HG03565 (cell line): Measurements from ENCODE around the gene PTCD1.

Experiments used
- ATAC-seq: cut with Tn5 transposase; IDR thresholded peaks from one replicate; pipeline ENCODE4 v1.9.1; 2021; ENCODE audit warnings: mild to moderate bottlenecking, moderate library complexity; ENCODE audit not compliant: unreplicated experiment

The PTCD1 gene

DNA sequence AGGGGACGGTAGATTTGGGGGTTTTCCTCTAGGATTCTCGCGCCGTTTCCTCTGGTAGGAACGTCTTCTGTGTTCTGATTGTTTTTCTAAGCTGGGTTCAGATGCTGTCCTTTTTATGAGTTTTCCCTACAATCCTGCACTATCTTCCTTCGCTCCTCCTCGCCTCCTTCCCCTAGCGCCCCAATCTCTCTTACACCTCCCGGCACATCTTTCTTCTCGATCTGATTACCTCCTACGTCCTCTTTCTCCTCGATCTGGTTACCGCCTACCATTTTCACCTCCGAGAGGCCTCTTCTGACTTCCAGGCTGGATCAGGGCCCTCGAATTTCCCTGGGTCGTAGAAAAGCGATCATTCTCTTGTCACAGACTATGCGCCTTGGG, 29.4 kb downstream of the PTCD1 start:
- ATAC-seq, result no peak

DNA sequence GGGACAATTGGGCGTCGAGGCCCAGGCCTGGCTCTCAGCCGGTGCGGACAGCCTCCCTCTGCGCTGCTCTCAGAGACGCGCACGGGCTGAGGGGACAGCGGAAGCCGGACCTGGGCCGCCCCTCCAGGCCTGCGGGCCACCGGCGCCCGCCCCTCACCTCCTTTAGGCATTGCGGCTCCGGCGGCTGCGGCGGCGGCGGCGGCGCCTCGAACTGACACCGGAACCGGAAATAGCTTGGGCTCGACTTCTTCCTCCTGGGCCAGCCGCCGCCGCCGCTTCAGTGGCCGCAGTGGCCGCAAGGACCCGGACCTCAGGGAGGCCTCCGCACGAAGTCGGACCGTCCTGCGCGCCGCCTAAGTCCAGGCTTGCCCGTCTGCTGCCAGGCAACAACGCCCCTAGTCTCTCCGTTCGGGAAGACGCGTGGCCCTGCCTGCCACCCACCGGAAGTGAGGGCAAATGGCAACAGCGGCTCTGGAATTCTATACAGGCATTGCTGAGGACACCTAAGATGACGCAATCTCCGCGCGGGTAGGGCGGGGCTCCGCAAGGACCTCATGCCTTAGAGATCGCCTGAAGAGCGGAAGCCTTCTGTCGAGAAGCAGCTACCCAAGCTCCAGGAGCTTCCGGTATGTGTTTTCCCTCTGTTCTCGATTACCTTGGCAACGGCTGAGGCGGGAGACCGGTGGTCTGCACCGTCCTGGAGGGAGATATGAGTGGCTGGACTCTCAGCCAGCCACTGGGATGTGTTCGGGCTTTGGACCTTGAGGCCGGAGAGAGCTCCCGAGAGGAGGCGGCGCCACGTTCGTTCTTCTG, 30.0 kb downstream of the PTCD1 start, which contains the start of the genes BUD31 and PDAP1:
BUD31 (plus strand) TSS at position 591 of the 813 bp plus-strand sequence. CDS start 2,124 bp downstream, outside the sequence.
PDAP1 (minus strand) TSS at position 219 of the 813 bp plus-strand sequence; CDS start at position 170, 49 bp downstream.
- peak; percentile 72 for ATAC-seq

DNA sequence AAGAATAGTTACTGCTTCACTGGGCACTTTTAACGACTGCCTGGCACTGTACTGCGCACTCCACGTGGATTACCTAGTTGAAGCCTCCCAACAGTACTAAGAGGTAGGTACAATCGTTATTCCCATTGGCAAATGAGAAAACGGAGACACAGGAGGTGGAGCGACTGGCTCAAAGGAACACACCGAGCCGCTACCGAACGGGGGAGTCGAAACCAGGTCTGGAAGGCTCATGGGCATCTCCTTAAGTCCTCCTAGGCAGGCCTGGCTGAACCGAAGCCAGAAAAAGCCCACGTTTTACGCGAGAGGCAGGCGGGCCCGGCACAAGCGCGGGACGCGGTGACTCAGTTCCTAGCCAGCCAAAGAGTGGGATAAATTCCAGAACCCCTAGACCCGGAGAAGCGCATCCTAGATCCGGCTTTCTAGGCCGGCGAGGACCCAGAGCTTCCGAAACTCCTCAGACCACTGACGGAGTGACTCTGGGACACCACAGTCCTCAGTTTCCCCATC, 30.7 kb downstream of the PTCD1 start:
- no peak for ATAC-seq

DNA sequence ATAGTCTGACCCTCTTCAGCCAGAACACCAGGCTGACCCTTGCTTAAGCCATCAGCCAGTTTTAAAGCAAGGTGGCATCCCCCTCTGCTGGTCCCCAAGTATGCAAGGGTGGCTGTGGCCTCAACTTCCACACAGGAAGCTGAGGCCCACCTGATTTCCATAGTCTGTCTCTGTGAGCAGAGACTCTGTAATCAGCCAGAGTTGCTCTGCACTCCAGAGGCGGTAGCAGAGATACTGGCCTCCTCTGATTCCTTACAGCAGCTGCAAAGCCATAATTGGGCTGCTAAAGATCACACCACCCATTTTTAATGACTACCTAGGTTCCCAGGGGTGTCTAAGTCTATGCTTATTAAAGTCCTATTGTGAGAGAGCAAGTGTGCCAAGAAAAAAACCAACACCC, 32.0 kb downstream of the PTCD1 start:
- ATAC-seq, result no peak

DNA sequence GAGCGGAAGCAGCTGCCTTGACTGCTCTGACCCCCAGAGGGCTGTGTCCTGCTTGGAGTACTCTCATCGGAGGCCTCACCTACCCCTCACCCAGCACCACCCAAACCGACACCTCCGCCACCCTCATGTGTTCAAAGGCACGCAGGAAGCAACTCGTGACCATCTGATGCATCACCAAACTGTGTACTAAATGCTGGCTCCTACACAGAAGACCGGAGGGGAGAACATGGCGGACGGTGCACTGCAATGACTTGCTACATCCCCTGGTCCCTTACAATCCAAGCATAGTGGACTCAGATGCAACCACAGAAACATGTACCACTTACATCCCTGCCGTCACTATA, 33.6 kb downstream of the PTCD1 start:
- ATAC-seq, result no peak

DNA sequence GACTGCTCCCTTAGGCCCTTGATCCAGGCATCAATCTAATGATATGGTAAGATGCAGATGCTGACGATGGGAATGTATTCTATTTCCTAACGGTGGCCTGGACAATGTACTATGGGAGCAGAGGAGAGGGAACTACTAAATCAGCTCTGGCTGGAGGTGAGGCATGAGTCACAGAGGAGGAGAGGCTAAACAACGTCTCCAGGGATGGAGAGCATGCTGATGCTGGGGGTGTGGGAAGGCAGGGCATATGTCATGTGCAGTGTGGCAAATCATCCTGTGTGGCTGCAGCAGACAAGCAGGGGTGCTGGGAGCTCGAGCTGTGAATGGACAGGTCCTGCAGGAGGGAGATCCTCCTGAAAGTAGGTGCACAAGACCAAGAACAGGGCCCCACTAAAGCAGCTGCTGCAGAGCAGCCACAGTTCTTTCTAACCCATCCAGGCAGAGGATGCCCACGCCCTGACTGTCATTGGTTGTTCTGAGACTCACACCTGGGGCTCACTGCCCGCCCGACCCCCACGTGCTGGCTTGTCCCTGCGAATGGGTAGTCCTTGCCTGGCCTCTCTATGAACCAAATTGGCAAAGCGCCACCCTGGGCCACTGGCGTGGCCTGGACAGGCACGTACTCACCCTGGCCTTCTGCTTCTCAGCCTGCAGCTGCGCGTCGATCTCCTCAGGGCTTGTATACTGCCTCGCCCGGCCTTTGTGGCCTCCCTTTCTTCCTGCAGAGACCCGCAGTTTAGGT, 34.2 kb downstream of the PTCD1 start:
- ATAC-seq, result no peak

DNA sequence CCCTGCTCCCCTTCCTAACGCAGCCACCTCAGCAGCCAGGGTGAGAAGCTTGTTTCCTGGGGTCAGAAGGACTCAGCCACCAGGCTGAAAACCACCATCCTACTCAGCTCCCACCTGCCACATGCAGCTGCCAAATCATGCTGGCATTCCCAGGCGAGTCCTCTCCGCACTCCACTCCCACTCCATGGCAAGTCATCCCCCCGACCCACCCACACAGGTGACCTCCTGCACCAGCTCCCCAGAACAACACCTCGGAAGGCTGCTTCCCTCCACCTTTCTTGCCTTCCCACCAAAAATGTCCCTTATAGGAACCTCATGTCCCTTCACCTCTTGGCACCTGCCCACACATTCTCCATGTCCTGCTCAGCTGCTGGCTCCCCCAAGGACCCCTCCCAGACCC, 34.8 kb downstream of the PTCD1 start:
- no peak for ATAC-seq

DNA sequence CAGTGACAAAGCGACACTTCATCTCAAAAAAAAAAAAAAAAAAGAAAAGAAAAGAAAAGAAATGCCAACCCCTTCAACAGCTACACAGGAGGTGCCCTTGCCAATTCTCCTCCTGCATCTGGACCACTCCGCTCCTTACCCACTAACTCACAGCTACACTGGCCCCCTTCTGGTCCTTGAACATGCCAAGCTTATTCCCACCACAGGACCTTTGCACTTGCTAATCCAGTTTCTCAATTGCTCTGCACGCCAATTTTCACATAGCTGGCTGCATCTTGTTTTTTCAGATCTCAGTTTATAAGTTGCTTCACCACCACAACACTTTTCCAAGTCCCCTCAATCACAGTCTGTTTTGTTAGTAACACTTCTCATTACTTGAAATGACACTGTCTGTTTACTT, 35.7 kb downstream of the PTCD1 start:
- no peak for ATAC-seq

DNA sequence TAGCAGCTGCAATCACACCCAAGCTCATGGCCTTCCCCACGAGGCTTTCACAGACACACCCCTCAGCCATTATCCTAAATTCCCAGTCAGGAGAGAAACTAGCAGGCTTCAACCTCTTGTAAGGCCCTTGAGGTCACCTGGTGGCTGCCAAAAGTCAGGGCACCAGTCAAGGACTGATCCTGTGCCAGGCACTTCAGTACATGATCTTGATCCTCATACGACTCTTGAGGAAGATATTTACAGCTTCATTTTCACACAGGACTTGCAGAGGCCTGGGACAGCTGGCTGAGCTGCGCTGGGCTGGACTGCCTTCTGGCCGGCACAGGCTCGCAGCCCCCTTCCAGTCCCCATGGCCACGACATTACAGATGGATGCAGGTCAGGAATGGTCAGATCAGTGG, 39.0 kb downstream of the PTCD1 start:
- ATAC-seq, result no peak

DNA sequence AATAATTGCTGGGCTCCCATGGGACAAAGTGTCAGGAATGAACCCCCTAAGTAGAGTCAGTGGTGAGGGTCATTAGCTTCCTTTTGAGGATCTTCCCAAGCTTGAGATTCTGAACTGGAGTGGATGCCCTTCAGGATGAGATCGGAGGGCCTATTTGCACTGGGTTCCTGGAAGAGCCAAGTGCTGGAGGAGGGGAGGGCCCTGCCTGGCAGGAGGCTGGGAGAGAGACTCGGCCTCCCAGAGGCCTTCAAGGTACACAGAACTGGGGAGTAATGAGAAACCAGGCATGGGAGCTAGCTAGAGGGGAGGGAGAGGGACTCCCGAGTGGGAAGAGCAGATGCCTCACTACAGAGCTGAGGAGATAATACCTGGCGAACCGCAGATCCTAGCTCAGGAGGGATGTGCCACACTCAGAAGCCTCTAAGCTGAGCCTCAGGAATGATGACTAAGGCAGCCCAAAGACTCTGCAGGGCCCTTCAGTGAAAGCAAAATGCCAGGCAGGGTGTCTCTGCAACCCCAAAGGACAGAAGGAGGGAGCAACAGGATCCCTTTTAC, 39.6 kb downstream of the PTCD1 start:
- ATAC-seq, result no peak

DNA sequence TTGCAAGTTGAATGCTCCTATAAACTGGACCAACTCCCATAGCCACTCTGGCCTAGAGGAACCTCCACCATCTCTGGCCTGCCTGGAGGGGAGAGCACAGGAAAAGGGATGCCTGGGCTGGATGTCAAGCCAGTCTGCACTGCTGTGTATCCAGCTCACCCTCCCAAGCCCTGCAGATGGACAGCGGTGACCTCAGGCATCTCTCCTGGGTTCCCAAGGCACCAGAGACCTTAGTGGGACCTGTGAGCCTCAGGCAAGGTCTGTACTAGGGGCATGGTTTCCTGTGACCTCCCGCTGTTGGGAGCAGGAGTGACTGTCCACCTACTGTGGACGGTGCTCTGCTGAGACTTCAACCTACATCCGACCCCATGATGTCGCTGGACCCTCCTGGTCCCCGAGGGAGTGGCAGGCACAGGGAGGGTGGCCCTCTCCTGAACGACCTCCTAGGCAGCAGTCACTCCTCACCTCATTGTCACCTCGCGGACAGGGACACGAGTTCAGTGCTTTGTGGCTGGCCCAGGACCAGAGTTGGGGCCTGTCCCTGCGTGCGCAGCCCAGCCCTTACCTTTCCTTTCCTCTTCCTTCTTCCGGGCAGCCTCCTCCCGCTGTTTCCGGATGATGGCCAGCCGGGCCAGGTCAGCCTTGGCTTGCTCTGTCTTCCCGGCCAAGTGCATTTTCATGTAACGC, 41.2 kb downstream of the PTCD1 start:
- no peak for ATAC-seq

DNA sequence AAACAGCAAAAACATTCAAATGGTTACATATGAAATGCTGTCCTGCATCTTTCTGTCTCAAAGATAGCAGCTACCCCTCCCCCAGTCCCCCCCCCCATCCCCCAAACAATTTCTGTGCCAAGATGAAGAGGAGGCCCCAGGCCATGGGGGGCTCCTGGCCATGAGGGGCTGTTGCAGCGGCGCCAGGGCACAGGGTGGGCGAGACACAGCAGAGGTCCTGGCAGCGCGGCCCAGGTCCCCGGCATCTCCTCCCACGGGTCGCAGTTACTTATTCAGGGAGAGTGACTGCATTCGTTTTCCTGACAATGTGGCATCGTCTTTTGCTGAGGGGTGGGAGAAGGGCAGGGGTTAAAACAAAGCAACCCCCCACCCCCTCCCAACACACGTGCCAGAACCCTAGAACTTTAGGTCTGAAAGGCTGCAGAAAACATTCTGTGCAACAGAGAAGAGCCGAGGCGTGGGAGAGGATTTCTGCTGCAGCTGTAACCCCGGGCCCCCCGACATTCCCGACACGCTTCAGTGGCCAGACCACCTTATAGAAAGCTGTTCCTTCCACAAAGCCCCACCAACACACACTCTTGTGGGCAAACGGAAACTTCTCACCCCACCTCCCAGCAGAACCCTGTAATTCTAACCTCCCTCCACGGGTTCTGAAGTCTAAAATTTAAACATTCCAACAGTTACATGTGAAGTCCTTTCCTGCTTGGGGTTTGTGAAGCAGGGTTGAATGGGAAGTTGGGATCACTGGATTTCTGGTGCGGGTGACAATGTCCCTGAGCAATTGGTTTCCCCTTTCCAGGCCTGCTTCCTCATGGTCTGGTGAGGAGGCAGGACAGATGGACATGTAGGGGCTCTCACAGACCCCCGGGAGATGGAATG, 41.9 kb downstream of the PTCD1 start:
- ATAC-seq, result no peak

DNA sequence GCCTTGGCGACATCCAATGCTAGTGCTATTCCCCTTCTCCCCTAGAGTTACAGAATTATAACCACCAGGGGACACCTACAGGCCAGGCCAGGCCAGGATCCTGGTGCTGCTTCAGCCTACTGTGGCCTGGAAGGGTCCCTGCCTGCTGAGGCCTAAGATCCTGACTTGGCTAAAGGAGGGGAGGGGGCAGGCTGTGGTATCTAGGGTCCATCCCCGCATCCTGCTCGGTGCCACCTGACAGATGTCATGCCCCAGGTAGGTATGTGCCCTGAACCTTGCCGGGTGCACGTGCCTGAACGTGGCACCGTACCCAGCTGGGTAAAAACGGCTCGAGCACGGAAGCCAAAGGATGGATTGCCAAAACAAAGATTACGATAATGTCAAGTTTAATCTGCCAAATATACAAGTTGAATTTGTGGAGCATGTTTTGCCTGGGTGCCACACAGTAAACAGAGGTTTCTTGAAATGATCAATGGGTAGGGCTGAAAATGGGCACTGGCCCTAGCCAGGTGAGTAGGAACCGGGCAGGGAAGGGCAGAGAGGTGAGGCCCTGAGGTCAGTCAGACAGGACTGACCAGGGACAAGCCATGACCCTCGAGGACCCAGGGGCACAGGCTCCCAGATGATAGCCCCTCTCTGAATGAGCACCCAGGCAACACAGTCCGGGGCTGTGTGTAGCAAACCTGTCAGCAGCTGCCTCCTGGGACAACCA, 42.8 kb downstream of the PTCD1 start:
- no peak for ATAC-seq

DNA sequence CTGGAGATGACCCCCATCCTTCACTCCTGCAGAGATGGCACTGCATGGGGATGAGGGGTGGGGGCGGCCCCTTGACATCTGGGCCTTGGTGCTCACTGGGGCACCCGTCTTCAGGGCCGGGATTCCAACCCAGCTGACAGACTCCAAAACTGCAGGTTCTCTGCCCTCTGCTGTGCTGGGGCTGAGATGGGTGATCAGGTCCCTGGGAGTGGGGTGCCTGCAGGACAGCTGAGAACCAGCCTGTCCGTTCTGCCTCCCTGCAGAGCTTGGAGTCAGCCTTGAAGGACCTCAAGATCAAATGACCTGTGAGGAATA, 44.5 kb downstream of the PTCD1 start:
- no peak for ATAC-seq

DNA sequence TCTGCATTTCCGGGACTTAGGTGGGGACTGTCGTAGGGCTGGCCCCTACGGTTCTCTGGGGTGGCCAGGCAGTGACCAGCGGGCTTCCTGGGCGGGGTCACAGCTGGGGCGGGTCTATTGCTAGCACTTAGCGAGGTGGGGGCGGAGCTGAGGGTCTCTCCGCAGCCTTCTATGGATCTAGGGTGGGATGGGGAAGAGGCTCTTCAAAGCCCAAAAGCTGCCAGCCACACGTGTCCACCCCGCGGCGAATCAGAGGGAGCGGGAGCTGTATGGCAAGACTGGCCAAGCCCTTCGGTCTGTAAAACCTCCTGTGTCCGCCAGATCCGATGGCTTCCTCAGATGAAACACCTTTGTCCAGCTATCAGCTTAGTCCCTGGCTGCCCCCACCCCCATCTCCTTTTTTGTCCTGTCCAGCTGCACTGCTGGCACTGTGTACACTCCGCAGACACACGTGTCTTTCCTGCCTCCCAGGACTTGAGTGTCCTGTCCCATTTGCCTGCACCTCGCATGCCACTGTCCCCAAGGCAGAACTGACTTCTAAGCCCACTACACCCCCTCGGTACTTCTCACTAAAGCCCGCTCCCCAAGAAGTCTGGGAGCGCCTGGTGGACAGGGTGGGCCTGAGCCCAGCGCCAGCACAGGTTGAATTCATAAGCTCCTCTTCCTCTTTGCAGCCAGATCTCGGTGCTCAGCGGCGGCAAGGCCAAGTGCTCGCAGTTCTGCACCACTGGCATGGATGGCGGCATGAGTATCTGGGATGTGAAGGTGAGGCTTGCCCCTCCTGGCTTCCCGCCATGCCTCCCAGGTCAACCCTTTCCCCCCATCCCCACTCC, 45.0 kb downstream of the PTCD1 start:
- no peak for ATAC-seq

DNA sequence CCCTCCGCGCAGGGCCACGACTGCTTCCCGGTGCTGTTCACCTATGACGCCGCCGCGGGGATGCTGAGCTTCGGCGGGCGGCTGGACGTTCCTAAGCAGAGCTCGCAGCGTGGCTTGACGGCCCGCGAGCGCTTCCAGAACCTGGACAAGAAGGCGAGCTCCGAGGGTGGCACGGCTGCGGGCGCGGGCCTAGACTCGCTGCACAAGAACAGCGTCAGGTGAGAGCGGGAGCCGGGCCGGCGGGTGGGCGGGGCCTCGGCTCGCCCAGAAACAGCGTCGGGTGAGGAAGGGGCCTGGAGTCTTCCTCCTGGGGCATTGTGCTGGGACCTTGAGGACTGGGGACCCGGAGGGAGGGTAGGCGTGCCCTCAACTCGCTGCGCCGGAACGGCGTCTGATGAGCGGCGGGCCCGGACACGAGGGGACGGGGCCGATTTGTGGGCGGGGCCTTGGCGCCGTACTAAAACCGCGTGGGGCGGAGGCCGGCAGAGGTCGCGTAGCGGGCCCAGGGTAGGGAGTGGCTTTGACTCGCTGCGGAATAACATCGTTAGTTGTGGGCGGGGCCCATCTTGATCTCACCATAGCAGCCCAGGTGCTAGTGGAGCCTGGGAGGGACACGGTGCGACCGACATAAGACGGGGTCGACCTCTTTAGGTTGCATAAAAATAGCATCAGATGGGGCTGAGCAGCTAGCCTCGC, 45.8 kb downstream of the PTCD1 start:
- ATAC-seq, result peak; percentile 45

DNA sequence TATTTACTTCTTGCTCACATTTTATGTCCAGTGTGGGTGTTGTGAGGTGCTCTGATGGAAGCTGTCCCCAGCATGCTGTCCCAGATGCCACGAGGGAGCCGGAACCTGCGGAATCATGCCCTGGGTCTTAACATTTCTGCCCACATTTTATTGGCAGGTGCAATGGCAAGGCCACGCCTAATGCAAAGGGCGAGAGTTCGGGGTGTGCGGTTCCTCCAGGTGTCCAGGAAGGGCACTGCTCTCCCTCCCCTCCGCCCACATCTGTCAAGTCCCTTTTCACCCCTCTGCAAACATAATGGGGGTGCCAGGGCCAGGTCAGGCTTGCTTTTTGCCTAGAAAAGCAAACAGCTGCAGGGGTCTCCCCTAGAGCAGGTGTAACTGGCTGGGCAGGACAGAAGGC, 46.6 kb downstream of the PTCD1 start:
- ATAC-seq, result no peak

DNA sequence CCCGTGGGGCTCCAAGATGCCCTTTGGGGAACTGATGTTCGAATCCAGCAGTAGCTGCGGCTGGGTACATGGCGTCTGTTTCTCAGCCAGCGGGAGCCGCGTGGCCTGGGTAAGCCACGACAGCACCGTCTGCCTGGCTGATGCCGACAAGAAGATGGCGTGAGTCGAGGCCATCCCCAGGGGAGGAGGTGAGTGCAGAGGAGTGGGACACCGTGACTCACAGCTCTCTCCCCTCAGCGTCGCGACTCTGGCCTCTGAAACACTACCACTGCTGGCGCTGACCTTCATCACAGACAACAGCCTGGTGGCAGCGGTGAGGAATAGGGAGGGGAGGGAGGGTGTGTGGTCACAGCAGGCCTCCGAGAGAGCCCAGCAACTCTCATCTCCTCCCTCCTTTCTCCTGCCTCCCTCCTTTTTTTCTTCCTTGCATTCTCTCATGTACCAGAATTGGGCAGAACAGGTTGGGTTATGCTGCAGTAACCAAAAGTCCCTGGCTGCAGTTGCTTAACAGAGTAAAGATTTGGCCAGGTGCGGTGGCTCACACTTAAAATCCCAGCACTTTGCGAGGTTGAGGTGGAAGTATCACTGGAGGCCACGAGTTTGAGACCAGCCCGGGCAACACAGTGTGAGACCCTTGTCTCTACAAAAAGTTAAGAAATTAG, 47.5 kb downstream of the PTCD1 start:
- ATAC-seq, result no peak
